Panc1 (cell line): ENCODE measurements around the gene CPEB1.

ENCODE experiments used
- CTCF ChIP-seq: fragments of 450-650 bp; IDR thresholded peaks from 2 replicates; pipeline ENCODE4 v1.5.1; 2017; ENCODE audit warnings: mild to moderate bottlenecking
- POLR2AphosphoS5 ChIP-seq: IDR thresholded peaks from 2 replicates; pipeline ENCODE4 v1.6.1; 2012; ENCODE audit warnings: mild to moderate bottlenecking, low read depth, low read length, moderate library complexity
- REST ChIP-seq, 2 experiments: IDR thresholded peaks; 2 replicates each; pipeline ENCODE4 v1.6.1; 2011 to 2012; ENCODE audit warnings: low read depth in 2 of 2, control low read depth in 1 of 2, low read length in 1 of 2, mild to moderate bottlenecking in 1 of 2, moderate library complexity in 1 of 2; ENCODE audit not compliant: insufficient read depth in 1 of 2
- SIN3A ChIP-seq: IDR thresholded peaks from 2 replicates; pipeline ENCODE4 v1.6.1; 2012; ENCODE audit warnings: low read depth, mild to moderate bottlenecking, low read length, moderate library complexity, borderline replicate concordance; ENCODE audit not compliant: insufficient read depth
- TCF7L2 ChIP-seq: IDR thresholded peaks from 2 replicates; pipeline ENCODE4 v1.6.1; 2011; ENCODE audit warnings: mild to moderate bottlenecking, low read depth, low read length, inconsistent platforms

GRCh38 chr15:82570721-82571508 is 76.2 kb downstream of the CPEB1 start:
- no peak for TF ChIP-seq CTCF
- no peak for TF ChIP-seq POLR2AphosphoS5
- no peak for TF ChIP-seq REST (IDR thresholded peaks at IDR 0.05; ENCODE audit: insufficient read depth in 1 of 2, low read depth in 2 of 2, low read length in 1 of 2)
- TF ChIP-seq SIN3A, result no peak
- TF ChIP-seq TCF7L2, result no peak
